HG03565 (cell line): ENCODE results near the gene TESK1.

Experiments
- ATAC-seq: cut with Tn5 transposase; IDR thresholded peaks from one replicate; pipeline ENCODE4 v1.9.1; 2021; ENCODE audit warnings: mild to moderate bottlenecking, moderate library complexity; ENCODE audit not compliant: unreplicated experiment

TESK1 gene

GRCh38 chr9:35604578-35605350 lies at the start of gene TESK1:
TSS of gene TESK1 (plus strand) at chr9:35605262. CDS start at chr9:35605620, 358 bp downstream.
- peak; percentile 27 for ATAC-seq

GRCh38 chr9:35555881-35556280 lies 49.2 kb upstream of the TESK1 start:
- no peak for ATAC-seq

GRCh38 chr9:35556776-35557175 lies 48.3 kb upstream of the TESK1 start:
- ATAC-seq = no peak

GRCh38 chr9:35557320-35557719 lies 47.7 kb upstream of the TESK1 start:
- no peak for ATAC-seq

GRCh38 chr9:35558185-35558584 lies 46.9 kb upstream of the TESK1 start:
- ATAC-seq = no peak

- no peak for ATAC-seq
Measured at GRCh38 chr9:35559792-35560530, 45.1 kb upstream of the TESK1 start.

GRCh38 chr9:35560625-35561337 lies 44.3 kb upstream of the TESK1 start:
- no peak for ATAC-seq

GRCh38 chr9:35561468-35562261 lies 43.4 kb upstream of the TESK1 start:
- ATAC-seq = no peak

GRCh38 chr9:35562895-35563780 lies 41.9 kb upstream of the TESK1 start:
- no peak for ATAC-seq

- no peak for ATAC-seq
Measured at GRCh38 chr9:35563791-35564197, 41.3 kb upstream of the TESK1 start.

GRCh38 chr9:35564658-35565061 lies 40.4 kb upstream of the TESK1 start:
- no peak for ATAC-seq

GRCh38 chr9:35566417-35566816 lies 38.6 kb upstream of the TESK1 start:
- no peak for ATAC-seq

GRCh38 chr9:35568196-35568595 lies 36.9 kb upstream of the TESK1 start:
- no peak for ATAC-seq

- ATAC-seq = no peak
Measured at GRCh38 chr9:35569206-35569605, 35.9 kb upstream of the TESK1 start.

GRCh38 chr9:35570709-35571504 lies 34.2 kb upstream of the TESK1 start:
- no peak for ATAC-seq

GRCh38 chr9:35574578-35575122 lies 30.4 kb upstream of the TESK1 start:
- no peak for ATAC-seq

GRCh38 chr9:35575478-35575877 lies 29.6 kb upstream of the TESK1 start:
- no peak for ATAC-seq

GRCh38 chr9:35577486-35577885 lies 27.6 kb upstream of the TESK1 start:
- ATAC-seq = no peak

GRCh38 chr9:35579130-35579529 lies 25.9 kb upstream of the TESK1 start:
- ATAC-seq = no peak
